Neural progenitor cell (in vitro differentiated cells): ENCODE data around the gene EMC8.

Experiments
- CTCF ChIP-seq: fragments of 200-600 bp; sonication (generic); IDR thresholded peaks from 2 replicates; pipeline ENCODE4 v1.5.1; 2017; ENCODE audit warnings: antibody characterized with exemption, mild to moderate bottlenecking
- EZH2 ChIP-seq: fragments of 200-600 bp; sonication (generic); IDR thresholded peaks from 2 replicates; pipeline ENCODE4 v1.6.1; 2017; ENCODE audit warnings: antibody characterized with exemption, mild to moderate bottlenecking, moderate library complexity

- TF ChIP-seq EZH2 (no peak), CTCF (no peak)
These were observed 37.5 kb downstream of the EMC8 start for GRCh38 chr16:85761861-85762260.
